ENCODE results near the gene WBP2. TPM values are rescaled to one million over a fixed set of nuclear protein-coding genes. Genes with fewer than 3 reads are reported as not detected.

Gene WBP2
- total RNA-seq, 4 donors from 2014 or later, result 41.8 to 64.5 (median 53.5) TPM

DNA sequence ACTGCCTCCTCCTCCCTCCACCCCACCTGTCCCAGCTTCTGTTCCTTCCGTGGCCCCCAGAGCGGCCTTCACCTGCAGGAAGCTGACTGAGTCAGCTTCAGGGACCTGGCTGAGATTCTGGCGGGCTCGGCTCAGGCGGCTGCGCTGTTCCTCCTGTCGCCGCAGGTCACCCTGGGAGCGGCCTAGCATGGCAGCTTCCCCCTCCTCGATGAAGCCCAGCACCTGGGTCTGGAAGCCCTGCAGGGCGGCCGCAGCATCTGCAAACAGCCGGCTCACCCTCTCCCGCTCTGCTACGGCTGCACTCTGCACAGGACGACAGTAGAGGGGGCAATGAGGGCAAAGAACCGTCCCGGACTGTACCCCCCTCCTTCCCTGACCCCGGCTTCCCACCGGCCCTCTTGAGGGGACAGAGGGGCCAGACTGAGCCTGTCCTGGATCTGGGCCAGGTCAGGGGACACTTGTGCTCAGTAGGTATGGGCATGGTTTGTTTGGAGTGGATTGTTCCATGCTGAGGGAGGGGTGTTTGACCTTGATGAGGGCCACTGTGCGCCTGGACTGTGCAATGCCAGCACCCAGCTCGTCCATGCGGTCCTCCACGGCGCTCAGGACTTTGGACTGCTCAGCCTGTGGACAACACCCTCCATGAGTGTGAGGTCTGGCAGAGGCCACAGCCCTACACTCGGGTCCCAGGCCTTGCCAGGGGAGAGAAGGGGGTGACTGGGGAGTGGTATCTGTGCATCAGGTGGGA is 21.2 kb upstream of the WBP2 start:
- DNase-seq, result peak; percentile 84 to 89

DNA sequence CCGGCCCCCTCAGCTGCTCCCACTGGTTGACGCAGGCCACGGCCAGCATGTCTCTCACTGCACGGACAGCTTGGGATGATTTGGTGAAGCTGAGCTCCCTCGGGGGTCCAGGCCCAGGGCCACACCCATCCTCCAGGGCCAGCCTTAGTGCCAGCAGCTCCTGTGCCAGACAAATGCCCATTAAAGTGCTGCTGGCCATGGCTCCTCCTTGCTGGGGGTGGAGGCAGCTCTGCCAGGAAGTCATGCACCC is 20.7 kb upstream of the WBP2 start:
- H3K27me3 ChIP-seq, result no peaks in the 10 kb centered on the region
- H3K4me3 ChIP-seq (replicated peaks in 1 of 3), result peak overlapping the region in 1 of 3 donors; percentile 54
- whole genome bisulfite sequencing, 2 donors, result 20% methylated on average over 1 of the region's 5 CpGs; no CpG with 5 or more reads in 1 of the 2 donors
- no peaks in the 10 kb centered on the region for H3K9me3 ChIP-seq
- peaks cover 41 to 58% of the 10 kb centered on the region in 2 donors for H3K4me1 ChIP-seq
- peak overlapping the region; percentile 91 to 93 (median 91) for H3K27ac ChIP-seq
- intact Hi-C loops (cut with DNase I), result no loop called here
- H3K36me3 ChIP-seq, result peaks cover 0 to 6% of the 10 kb centered on the region in 2 donors
- no peak for DNase-seq
- TF ChIP-seq POLR2A (IDR thresholded peaks at IDR 0.05), result no peak
- TF ChIP-seq, protein P1, sequence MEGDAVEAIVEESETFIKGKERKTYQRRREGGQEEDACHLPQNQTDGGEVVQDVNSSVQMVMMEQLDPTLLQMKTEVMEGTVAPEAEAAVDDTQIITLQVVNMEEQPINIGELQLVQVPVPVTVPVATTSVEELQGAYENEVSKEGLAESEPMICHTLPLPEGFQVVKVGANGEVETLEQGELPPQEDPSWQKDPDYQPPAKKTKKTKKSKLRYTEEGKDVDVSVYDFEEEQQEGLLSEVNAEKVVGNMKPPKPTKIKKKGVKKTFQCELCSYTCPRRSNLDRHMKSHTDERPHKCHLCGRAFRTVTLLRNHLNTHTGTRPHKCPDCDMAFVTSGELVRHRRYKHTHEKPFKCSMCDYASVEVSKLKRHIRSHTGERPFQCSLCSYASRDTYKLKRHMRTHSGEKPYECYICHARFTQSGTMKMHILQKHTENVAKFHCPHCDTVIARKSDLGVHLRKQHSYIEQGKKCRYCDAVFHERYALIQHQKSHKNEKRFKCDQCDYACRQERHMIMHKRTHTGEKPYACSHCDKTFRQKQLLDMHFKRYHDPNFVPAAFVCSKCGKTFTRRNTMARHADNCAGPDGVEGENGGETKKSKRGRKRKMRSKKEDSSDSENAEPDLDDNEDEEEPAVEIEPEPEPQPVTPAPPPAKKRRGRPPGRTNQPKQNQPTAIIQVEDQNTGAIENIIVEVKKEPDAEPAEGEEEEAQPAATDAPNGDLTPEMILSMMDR (IDR thresholded peaks at IDR 0.05), result no peak

More for the DNA sequence above, 21.2 kb upstream of the WBP2 start:
- H3K9me3 ChIP-seq, result no peaks in the 10 kb centered on the region
- 3 to 14% methylated on average over 11 to 16 of the region's 26 CpGs for WGBS, 2 donors
- TF ChIP-seq POLR2A (IDR thresholded peaks at IDR 0.05), result peak in 1 of 2 donors; percentile 29
- TF ChIP-seq, protein P1 (IDR thresholded peaks at IDR 0.05), result peak in 2 of 6 experiments; percentile 14 to 23
- H3K27me3 ChIP-seq, result no peaks in the 10 kb centered on the region
- H3K27ac ChIP-seq, result peak overlapping the region; percentile 91 to 93 (median 91)
- intact Hi-C loops (cut with DNase I), result no loop called here
- peak overlapping the region in 1 of 3 donors; percentile 54 for H3K4me3 ChIP-seq (replicated peaks in 1 of 3)
- H3K4me1 ChIP-seq, result peaks cover 41 to 58% of the 10 kb centered on the region in 2 donors
- H3K36me3 ChIP-seq, result peaks cover 0 to 6% of the 10 kb centered on the region in 2 donors

GRCh38 chr17:75875182-75875939 is 20.2 kb upstream of the WBP2 start:
- DNase-seq, result peak; percentile 45 to 76
- Histone ChIP-seq H3K4me1 (peaks cover 41 to 58% of the 10 kb centered on the region in 2 donors), H3K36me3 (peaks cover 0 to 6% of the 10 kb centered on the region in 2 donors), H3K9me3 (no peaks in the 10 kb centered on the region), H3K4me3 (replicated peaks in 1 of 3) (peak overlapping the region in 1 of 3 donors; percentile 54), H3K27me3 (no peaks in the 10 kb centered on the region), H3K27ac (peak overlapping the region; percentile 91 to 93 (median 91))
- TF ChIP-seq, protein P1 (IDR thresholded peaks at IDR 0.05), result no peak
- no peak for TF ChIP-seq POLR2A (IDR thresholded peaks at IDR 0.05)
- intact Hi-C loops (cut with DNase I), result no loop called here
- WGBS, 2 donors, result 62 to 68% methylated on average over 8 to 9 of the region's 18 CpGs

DNA sequence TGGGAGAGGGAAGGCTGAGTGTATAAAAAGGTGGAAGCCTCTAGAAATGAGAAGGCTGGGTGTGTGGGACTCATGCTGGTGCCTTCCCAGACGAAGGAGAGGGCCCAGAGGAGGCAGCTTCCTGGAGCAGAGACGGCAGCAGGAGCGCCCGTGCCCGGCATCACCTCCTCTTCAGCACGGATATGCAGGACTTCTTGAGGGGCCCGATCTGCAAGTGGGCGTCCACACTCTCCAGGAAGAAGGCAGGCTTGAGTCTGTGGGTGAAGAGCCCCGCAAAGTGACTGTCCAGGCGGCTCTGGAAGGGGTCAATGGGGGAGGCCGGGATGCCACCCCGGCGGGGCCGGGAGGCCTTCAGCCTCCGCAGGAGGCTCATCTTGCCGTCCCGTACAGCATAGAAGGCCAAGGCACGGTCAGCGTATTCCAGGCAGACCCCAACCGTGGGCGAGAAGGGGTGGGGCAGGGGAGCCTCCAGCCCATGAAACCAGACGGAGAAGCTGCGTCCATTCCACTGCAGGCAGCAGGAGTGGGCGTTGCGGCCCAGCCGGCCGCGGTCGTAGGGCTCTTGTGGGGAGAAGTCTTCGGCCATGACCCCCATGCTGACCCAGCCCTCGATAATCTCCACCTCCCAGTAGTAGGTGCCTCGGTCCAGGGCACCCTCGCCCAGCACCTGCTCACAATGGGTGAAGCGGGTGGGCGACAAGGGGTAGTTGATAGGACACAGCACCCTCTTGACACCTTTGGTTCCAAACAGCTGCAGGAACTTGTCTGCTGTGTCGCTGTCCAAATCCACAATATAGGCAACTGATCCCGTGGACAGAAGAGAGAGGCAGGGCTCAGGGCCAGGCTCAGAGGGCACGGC is 19.4 kb upstream of the WBP2 start:
- DNase-seq, result no peak
- TF ChIP-seq, protein P1 (IDR thresholded peaks at IDR 0.05), result no peak
- TF ChIP-seq POLR2A (IDR thresholded peaks at IDR 0.05), result no peak
- Histone ChIP-seq H3K27ac (peak overlapping the region in 2 of 3 donors; percentile 91 to 95), H3K4me1 (peaks cover 41 to 61% of the 10 kb centered on the region in 2 donors), H3K9me3 (no peaks in the 10 kb centered on the region), H3K4me3 (replicated peaks in 1 of 3) (no peak overlapping the region), H3K27me3 (no peaks in the 10 kb centered on the region), H3K36me3 (peaks cover 0 to 6% of the 10 kb centered on the region in 2 donors)
- intact Hi-C loops (cut with DNase I), result no loop called here
- 92 to 93% methylated on average over 26 to 32 of the region's 38 CpGs for whole genome bisulfite sequencing, 2 donors

Data from thyroid gland (tissue), 4 donors.